ENCODE measurements around the gene CYP4F3. TPM values are rescaled to one million over a fixed set of nuclear protein-coding genes. Genes with fewer than 3 reads are reported as not detected.

Gene CYP4F3, protein sequence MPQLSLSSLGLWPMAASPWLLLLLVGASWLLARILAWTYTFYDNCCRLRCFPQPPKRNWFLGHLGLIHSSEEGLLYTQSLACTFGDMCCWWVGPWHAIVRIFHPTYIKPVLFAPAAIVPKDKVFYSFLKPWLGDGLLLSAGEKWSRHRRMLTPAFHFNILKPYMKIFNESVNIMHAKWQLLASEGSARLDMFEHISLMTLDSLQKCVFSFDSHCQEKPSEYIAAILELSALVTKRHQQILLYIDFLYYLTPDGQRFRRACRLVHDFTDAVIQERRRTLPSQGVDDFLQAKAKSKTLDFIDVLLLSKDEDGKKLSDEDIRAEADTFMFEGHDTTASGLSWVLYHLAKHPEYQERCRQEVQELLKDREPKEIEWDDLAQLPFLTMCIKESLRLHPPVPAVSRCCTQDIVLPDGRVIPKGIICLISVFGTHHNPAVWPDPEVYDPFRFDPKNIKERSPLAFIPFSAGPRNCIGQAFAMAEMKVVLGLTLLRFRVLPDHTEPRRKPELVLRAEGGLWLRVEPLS
- total RNA-seq = under 1 TPM in 1 of 2 experiments, not detected in 1; 0.03 TPM

GRCh38 chr19:15640294-15640903 is at the start of gene CYP4F3:
CYP4F3 (plus strand) TSS chr19:15640897; CDS start chr19:15641416, 519 bp downstream.

DNA sequence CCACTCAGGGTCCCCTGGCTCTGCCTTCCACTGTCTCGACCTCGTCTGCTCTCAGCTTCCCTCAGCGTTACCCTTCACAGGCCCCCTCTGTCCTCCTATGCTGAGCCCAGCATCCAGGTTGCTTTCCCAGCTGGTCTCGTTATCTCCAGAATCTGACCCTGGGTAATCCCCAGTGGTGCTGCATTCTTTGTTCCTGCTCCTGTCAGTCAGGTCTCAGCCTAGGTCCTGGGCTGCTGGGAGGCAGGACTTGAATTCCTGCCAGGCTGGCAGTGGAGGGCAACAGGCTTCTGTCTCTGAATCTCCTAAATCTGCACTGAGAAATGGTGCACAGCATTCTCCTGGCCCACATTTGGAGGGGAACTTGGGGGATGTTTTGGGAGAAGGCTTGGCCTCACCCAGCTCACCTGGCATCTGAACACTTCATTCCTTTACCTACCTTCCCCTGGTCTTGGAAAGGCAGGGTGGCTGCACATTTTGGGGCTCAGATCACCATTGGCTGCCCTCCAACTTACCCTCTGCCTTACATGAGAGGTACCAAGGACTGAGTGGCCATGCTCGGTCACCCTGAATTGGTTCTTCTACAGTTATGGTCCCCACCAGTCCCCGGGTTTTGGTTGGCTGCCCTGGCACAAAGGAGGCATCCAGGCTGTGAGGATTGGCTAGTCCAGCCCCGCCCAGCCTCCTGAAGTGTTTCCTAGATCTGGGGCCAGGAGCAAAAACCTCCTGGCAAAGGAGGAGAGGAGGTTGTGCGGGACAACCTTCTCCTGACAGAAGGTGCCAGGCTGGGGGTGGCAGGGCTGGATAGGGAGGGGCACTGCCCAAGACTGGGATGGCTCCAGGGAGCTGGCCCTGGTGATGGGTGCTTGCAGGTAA is 26.0 kb upstream of the CYP4F3 start, which contains the start of gene CYP4F8:
TSS of gene CYP4F8 (plus strand) at position 712 of the 873 bp plus-strand sequence. CDS start 399 bp downstream, outside the sequence.

DNA sequence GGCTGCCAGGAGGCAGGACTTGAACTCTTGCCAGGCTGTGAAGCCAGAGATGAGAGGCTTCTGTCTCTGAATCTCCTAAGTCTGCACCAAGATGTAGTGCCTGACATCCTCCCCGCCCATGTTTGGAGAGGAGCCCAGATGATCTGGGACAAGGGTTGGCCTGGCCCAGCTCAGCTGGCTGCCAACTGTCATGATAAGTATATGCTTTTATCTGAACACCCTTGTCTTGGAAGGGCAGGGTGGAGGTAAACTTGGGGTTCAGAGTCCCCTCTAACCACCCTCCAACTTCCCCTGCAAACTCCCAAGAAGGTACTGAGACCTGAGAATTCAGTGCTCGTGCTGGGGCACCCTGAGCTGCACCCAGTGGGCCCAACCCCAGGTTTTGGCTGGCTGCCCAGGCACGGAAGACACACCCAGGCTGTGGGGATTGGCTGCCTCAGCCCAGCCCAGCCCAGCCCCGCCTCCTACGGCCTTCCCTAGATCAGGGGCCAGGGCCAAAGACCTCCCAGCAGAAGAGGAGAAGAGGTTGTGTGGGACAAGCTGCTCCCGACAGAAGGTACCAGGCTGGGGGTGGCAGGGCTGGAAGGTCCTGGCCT is 32.0 kb downstream of the CYP4F3 start, which contains the start of gene CYP4F12:
TSS of gene CYP4F12 (plus strand) at position 508 of the 596 bp plus-strand sequence. CDS start 443 bp downstream, outside the sequence.

Other genes starting within 250 kb of the CYP4F3 start
- 100 to 1,000 TPM in 1 of 2 experiments, 10 to 100 TPM in 1; 96.7 to 104 TPM for gene AKAP8L, start 221.9 kb upstream of the CYP4F3 start, total RNA-seq
- gene WIZ, start 190.9 kb upstream of the CYP4F3 start, total RNA-seq = 10 to 100 TPM; 27.1 to 29.8 TPM
- gene RASAL3, start 176.4 kb upstream of the CYP4F3 start, total RNA-seq = 100 to 1,000 TPM; 127 to 130 TPM
- gene PGLYRP2, start 161.4 kb upstream of the CYP4F3 start, total RNA-seq = not detected
- under 1 TPM; 0.12 to 0.23 TPM for gene CYP4F22, start 132.4 kb upstream of the CYP4F3 start, total RNA-seq
- not detected for gene CYP4F8, start 25.7 kb upstream of the CYP4F3 start, total RNA-seq
- gene CYP4F12, start 32.2 kb downstream of the CYP4F3 start, total RNA-seq = not detected
- gene OR10H2, start 87.1 kb downstream of the CYP4F3 start, total RNA-seq = not detected
- not detected for gene OR10H3, start 97.1 kb downstream of the CYP4F3 start, total RNA-seq
- not detected for gene OR10H5, start 146.8 kb downstream of the CYP4F3 start, total RNA-seq
- not detected for gene OR10H1, start 174.8 kb downstream of the CYP4F3 start, total RNA-seq

Measured in activated naive CD4-positive, alpha-beta T cell treated with anti-CD3 and anti-CD28 coated beads, Interleukin-2, amount 10 ng/mL, durations not matched to agents 5 hours and 36 hours (primary cell).